Measurements from ENCODE around the gene NDUFB6.
"Not testable (repeated sequence)": the region's sequence is repeated elsewhere in the genome, so short reads cannot be mapped to it uniquely, and the experiment has no call there.

The NDUFB6 gene

GRCh38 chr9:32571969-32572899, 725 bp downstream of the NDUFB6 start:
- DNase-seq (ENCODE audit: low read depth) = peak; percentile 91

GRCh38 chr9:32570262-32570661, 2.7 kb downstream of the NDUFB6 start:
- no peak for DNase-seq (ENCODE audit: low read depth)

GRCh38 chr9:32566770-32567169, 6.2 kb downstream of the NDUFB6 start:
- DNase-seq (ENCODE audit: low read depth) = no peak

GRCh38 chr9:32565967-32566366, 7.0 kb downstream of the NDUFB6 start:
- DNase-seq (ENCODE audit: low read depth) = no peak

- no peak for DNase-seq (ENCODE audit: low read depth)
Observed at GRCh38 chr9:32558408-32558934, 14.5 kb downstream of the NDUFB6 start.

- no peak for DNase-seq (ENCODE audit: low read depth)
Observed at GRCh38 chr9:32554591-32554990, 18.4 kb downstream of the NDUFB6 start.

- DNase-seq (ENCODE audit: low read depth) = no peak
Observed at GRCh38 chr9:32554107-32554506, 18.9 kb downstream of the NDUFB6 start.

GRCh38 chr9:32552172-32552872, 20.6 kb downstream of the NDUFB6 start, which contains the start of the genes SMIM27 and TOPORS:
SMIM27 (plus strand) TSS chr9:32552327; CDS start chr9:32552435, 108 bp downstream.
TOPORS (minus strand) TSS chr9:32552586; CDS start chr9:32552436, 150 bp downstream.
- DNase-seq (ENCODE audit: low read depth) = peak; percentile 94

GRCh38 chr9:32551276-32552051, 21.5 kb downstream of the NDUFB6 start:
- peak; percentile 67 for DNase-seq (ENCODE audit: low read depth)

GRCh38 chr9:32550562-32551275, 22.2 kb downstream of the NDUFB6 start:
- DNase-seq (ENCODE audit: low read depth) = peak; percentile 89

- DNase-seq (ENCODE audit: low read depth) = peak; percentile 28
Observed at GRCh38 chr9:32550150-32550561, 22.8 kb downstream of the NDUFB6 start.

- DNase-seq (ENCODE audit: low read depth) = not testable (repeated sequence)
Observed at GRCh38 chr9:32548213-32548612, 24.7 kb downstream of the NDUFB6 start.

- no peak for DNase-seq (ENCODE audit: low read depth)
Observed at GRCh38 chr9:32545884-32546283, 27.1 kb downstream of the NDUFB6 start.

- DNase-seq (ENCODE audit: low read depth) = no peak
Observed at GRCh38 chr9:32543047-32543446, 29.9 kb downstream of the NDUFB6 start.

GRCh38 chr9:32533816-32534215, 39.1 kb downstream of the NDUFB6 start:
- no peak for DNase-seq (ENCODE audit: low read depth)

- DNase-seq (ENCODE audit: low read depth) = no peak
Observed at GRCh38 chr9:32533336-32533735, 39.6 kb downstream of the NDUFB6 start.

- DNase-seq (ENCODE audit: low read depth) = no peak
Observed at GRCh38 chr9:32526707-32527048, 46.3 kb downstream of the NDUFB6 start.

GRCh38 chr9:32526041-32526706, 46.8 kb downstream of the NDUFB6 start, which contains the start of gene RIGI:
RIGI (minus strand) TSS chr9:32526196; CDS start chr9:32526166, 30 bp downstream.
- DNase-seq (ENCODE audit: low read depth) = peak; percentile 98

- no peak for DNase-seq (ENCODE audit: low read depth)
Observed at GRCh38 chr9:32525709-32526030, 47.3 kb downstream of the NDUFB6 start.

- DNase-seq (ENCODE audit: low read depth) = peak; percentile 39
Observed at GRCh38 chr9:32524892-32525708, 47.9 kb downstream of the NDUFB6 start.

All from ELR (cell line).